Hepatocyte (in vitro differentiated cells): Measurements from ENCODE around the gene CYGB. TPM values are rescaled to one million over a fixed set of nuclear protein-coding genes. Genes with fewer than 3 reads are reported as not detected.
A peak's percentile ranks its signal among the peaks of the same experiment; 100 is the strongest.
"Not testable (repeated sequence)": the region's sequence is repeated elsewhere in the genome, so short reads cannot be mapped to it uniquely, and the experiment has no call there.

Source experiments
- DNase-seq: peaks from one replicate; pipeline ENCODE4 v3.0.0-alpha.2; 2016; ENCODE audit warnings: low spot score
- H2AFZ ChIP-seq: fragments of 200-600 bp; sonication (generic); 2 replicates; pipeline ENCODE4 v1.6.0; 2016; ENCODE audit warnings: antibody characterized with exemption, mild to moderate bottlenecking
- H3K27ac ChIP-seq: fragments of 200-600 bp; sonication (generic); 2 replicates; pipeline ENCODE4 v1.5.1; 2016; ENCODE audit warnings: mild to moderate bottlenecking
- H3K27me3 ChIP-seq: fragments of 200-600 bp; sonication (generic); 2 replicates; pipeline ENCODE4 v1.6.1; 2016
- H3K36me3 ChIP-seq: fragments of 200-600 bp; sonication (generic); replicated peaks from 2 replicates; pipeline ENCODE4 v1.5.1; 2016; ENCODE audit warnings: low read depth; ENCODE audit not compliant: insufficient read depth
- H3K4me1 ChIP-seq: fragments of 200-600 bp; sonication (generic); 2 replicates; pipeline ENCODE4 v1.5.1; 2016; ENCODE audit warnings: mild to moderate bottlenecking, moderate library complexity; ENCODE audit not compliant: insufficient read depth
- H3K4me2 ChIP-seq: fragments of 200-600 bp; sonication (generic); 2 replicates; pipeline ENCODE4 v1.6.0; 2016
- H3K4me3 ChIP-seq: fragments of 200-600 bp; sonication (generic); 2 replicates; pipeline ENCODE4 v1.5.1; 2016; ENCODE audit warnings: mild to moderate bottlenecking
- H3K79me2 ChIP-seq: fragments of 200-600 bp; sonication (generic); 2 replicates; pipeline ENCODE4 v1.6.0; 2017; ENCODE audit warnings: mild to moderate bottlenecking
- H3K9me2 ChIP-seq: fragments of 200-600 bp; sonication (generic); replicated peaks from 2 replicates; pipeline ENCODE4 v1.6.0; 2017; ENCODE audit warnings: mild to moderate bottlenecking; ENCODE audit not compliant: insufficient read depth
- H3K9me3 ChIP-seq: fragments of 200-600 bp; sonication (generic); 2 replicates; pipeline ENCODE4 v1.5.1; 2016; ENCODE audit warnings: low read depth, mild to moderate bottlenecking
- H4K20me1 ChIP-seq: fragments of 200-600 bp; sonication (generic); 2 replicates; pipeline ENCODE4 v1.6.0; 2016; ENCODE audit warnings: mild to moderate bottlenecking; ENCODE audit not compliant: insufficient read depth, poor library complexity, severe bottlenecking
- CTCF ChIP-seq: fragments of 200-600 bp; sonication (generic); IDR thresholded peaks from 2 replicates; pipeline ENCODE4 v1.5.1; 2016; ENCODE audit warnings: antibody characterized with exemption, mild to moderate bottlenecking; ENCODE audit not compliant: poor library complexity
- EZH2 ChIP-seq: fragments of 200-600 bp; sonication (generic); IDR thresholded peaks from 2 replicates; pipeline ENCODE4 v1.6.1; 2016; ENCODE audit warnings: antibody characterized with exemption, mild to moderate bottlenecking, borderline replicate concordance
- EZH2phosphoT487 ChIP-seq: fragments of 200-600 bp; sonication (generic); IDR thresholded peaks from one replicate; pipeline ENCODE4 v1.6.1; 2018; ENCODE audit warnings: antibody characterized with exemption, mild to moderate bottlenecking, low read depth, moderate library complexity; ENCODE audit not compliant: unreplicated experiment, severe bottlenecking
- WGBS: methylation state at CpG from one replicate; pipeline ENCODE4 v1.1.6; 2016; ENCODE audit warnings: low lambda C conversion rate; ENCODE audit errors: missing lambda C conversion rate; 5-methylcytosine and 5-hydroxymethylcytosine counted together
- polyA plus RNA-seq: library from polyadenylated mRNA; unstranded; fragments of >200 nt; fragmentation: Nextera tagmentation; extraction: Ambion mirVana; gene quantifications from 2 replicates; pipeline ENCODE4 v1.2.1, GENCODE V29; 2016
- total RNA-seq: library from RNA; depleted of rRNA; stranded (reverse); fragments of >200 nt; gene quantifications from 2 replicates; pipeline ENCODE4 v1.2.3, GENCODE V29; 2014

CYGB gene
- total and polyA plus RNA-seq, 2 experiments from 2014 or later: 7.8 to 13.8 TPM

- TF ChIP-seq EZH2 (no peak), CTCF (no peak), EZH2phosphoT487 (no peak)
- H3K4me2 ChIP-seq: no peak overlapping the region
- H3K4me3 ChIP-seq: no peak overlapping the region
- no peaks in the 10 kb centered on the region for H3K9me2 ChIP-seq
- no peaks in the 10 kb centered on the region for H3K36me3 ChIP-seq
- H3K27me3 ChIP-seq: no peaks in the 10 kb centered on the region
- H3K4me1 ChIP-seq: peaks cover 14% of the 10 kb centered on the region
- peaks cover 20% of the 10 kb centered on the region for H3K79me2 ChIP-seq
- H2AFZ ChIP-seq: no peak overlapping the region
- H3K27ac ChIP-seq: peak overlapping the region; percentile 81
- 93% methylated on average over 14 of the region's 14 CpGs for WGBS
- H3K9me3 ChIP-seq: no peaks in the 10 kb centered on the region
- DNase-seq: no peak
- peaks cover 20% of the 10 kb centered on the region for H4K20me1 ChIP-seq
Measured at GRCh38 chr17:76565728-76566612, 28.5 kb upstream of the CYGB start.

GRCh38 chr17:76564991-76565727, 27.6 kb upstream of the CYGB start:
- not testable (repeated sequence) for H3K4me2 ChIP-seq, H3K9me3 ChIP-seq, H3K27me3 ChIP-seq, H3K36me3 ChIP-seq, H3K9me2 ChIP-seq, H2AFZ ChIP-seq, H3K4me3 ChIP-seq
- 42% methylated on average over 8 of the region's 8 CpGs for WGBS
- Histone ChIP-seq H4K20me1 (peaks cover 28% of the 10 kb centered on the region), H3K4me1 (peaks cover 17% of the 10 kb centered on the region), H3K27ac (peak overlapping the region; percentile 81), H3K79me2 (peaks cover 28% of the 10 kb centered on the region)
- DNase-seq: peak; percentile 68
- TF ChIP-seq EZH2phosphoT487: peak; percentile 78

GRCh38 chr17:76563359-76563758, 25.9 kb upstream of the CYGB start:
- not testable (repeated sequence) for H3K27me3 ChIP-seq, H3K4me3 ChIP-seq, H3K4me2 ChIP-seq, H3K9me2 ChIP-seq, DNase-seq, H2AFZ ChIP-seq, H3K27ac ChIP-seq, H3K9me3 ChIP-seq, H3K36me3 ChIP-seq
- Histone ChIP-seq H3K79me2 (peaks cover 46% of the 10 kb centered on the region), H4K20me1 (peaks cover 44% of the 10 kb centered on the region), H3K4me1 (peaks cover 30% of the 10 kb centered on the region)
- 85% methylated on average over 2 of the region's 2 CpGs for WGBS

- Histone ChIP-seq H3K9me3 (no peaks in the 10 kb centered on the region), H3K27ac (no peak overlapping the region), H3K4me1 (peaks cover 30% of the 10 kb centered on the region), H3K4me3 (no peak overlapping the region), H3K36me3 (no peaks in the 10 kb centered on the region), H3K79me2 (peaks cover 52% of the 10 kb centered on the region), H4K20me1 (peaks cover 44% of the 10 kb centered on the region), H2AFZ (no peak overlapping the region), H3K27me3 (no peaks in the 10 kb centered on the region), H3K9me2 (no peaks in the 10 kb centered on the region), H3K4me2 (no peak overlapping the region)
- TF ChIP-seq CTCF (no peak), EZH2 (no peak), EZH2phosphoT487 (no peak)
- WGBS: 62% methylated on average over 6 of the region's 6 CpGs
- no peak for DNase-seq
Measured at GRCh38 chr17:76562734-76563148, 25.2 kb upstream of the CYGB start.
